Prostate gland (tissue), 2 donors: ENCODE data around the gene SDR9C7.

Source experiments
- POLR2A ChIP-seq: fragments of 450-650 bp; IDR thresholded peaks from one replicate; pipeline ENCODE4 v1.6.1; 2016; ENCODE audit warnings: antibody characterized with exemption, mild to moderate bottlenecking
- TF ChIP-seq, protein P1 (sequence below), 4 experiments: fragments of 200-600 bp in 2 of 4; fragments of 450-650 bp in 2 of 4; sonication (generic) in 2 of 4; IDR thresholded peaks; 1 replicate in 3 of 4; 2 replicates in 1 of 4; pipeline ENCODE4 v1.5.1; 2016 to 2019; ENCODE audit warnings: antibody characterized with exemption in 4 of 4, mild to moderate bottlenecking in 2 of 4, moderate library complexity in 2 of 4

DNA sequence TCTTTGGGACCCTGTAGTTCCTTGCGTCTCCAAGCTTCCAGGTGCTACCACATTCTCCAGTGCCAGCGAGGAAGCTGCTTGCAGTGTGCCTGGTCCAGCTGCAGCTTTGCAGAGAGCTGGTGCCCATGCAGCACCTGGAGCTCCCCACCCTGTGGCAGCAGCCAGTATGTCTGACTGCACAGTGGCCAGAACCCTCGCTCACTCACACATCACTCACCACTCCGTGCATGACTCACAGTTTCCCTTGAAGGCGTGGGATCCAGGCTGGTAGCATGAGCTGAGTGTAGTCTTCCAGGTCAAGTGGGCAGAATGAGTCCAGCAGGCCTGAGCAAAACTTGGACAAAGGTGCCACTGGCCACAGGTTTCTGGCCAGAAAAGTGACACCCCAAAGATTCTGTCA is 33.6 kb downstream of the SDR9C7 start:
- TF ChIP-seq, protein P1, sequence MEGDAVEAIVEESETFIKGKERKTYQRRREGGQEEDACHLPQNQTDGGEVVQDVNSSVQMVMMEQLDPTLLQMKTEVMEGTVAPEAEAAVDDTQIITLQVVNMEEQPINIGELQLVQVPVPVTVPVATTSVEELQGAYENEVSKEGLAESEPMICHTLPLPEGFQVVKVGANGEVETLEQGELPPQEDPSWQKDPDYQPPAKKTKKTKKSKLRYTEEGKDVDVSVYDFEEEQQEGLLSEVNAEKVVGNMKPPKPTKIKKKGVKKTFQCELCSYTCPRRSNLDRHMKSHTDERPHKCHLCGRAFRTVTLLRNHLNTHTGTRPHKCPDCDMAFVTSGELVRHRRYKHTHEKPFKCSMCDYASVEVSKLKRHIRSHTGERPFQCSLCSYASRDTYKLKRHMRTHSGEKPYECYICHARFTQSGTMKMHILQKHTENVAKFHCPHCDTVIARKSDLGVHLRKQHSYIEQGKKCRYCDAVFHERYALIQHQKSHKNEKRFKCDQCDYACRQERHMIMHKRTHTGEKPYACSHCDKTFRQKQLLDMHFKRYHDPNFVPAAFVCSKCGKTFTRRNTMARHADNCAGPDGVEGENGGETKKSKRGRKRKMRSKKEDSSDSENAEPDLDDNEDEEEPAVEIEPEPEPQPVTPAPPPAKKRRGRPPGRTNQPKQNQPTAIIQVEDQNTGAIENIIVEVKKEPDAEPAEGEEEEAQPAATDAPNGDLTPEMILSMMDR (IDR thresholded peaks at IDR 0.05), result no peak
- TF ChIP-seq POLR2A, result no peak
